GM12878 (cell line): ENCODE results near the gene C16orf92.

Source experiments
- CBX5 ChIP-seq: sonication (generic); IDR thresholded peaks from 2 replicates; pipeline ENCODE4 v1.6.1; 2016; ENCODE audit warnings: low read depth, moderate library complexity, mild to moderate bottlenecking, inconsistent platforms
- CREB1 ChIP-seq: IDR thresholded peaks from 2 replicates; pipeline ENCODE4 v1.6.1; 2012; ENCODE audit warnings: low read depth, mild to moderate bottlenecking, inconsistent platforms
- EP300 ChIP-seq, 2 experiments: fragments of 150-350 bp in 1 of 2; IDR thresholded peaks; 2 replicates each; pipeline ENCODE4 v1.6.1; 2011 to 2012; ENCODE audit warnings: low read depth in 2 of 2, low read length in 2 of 2, borderline replicate concordance in 1 of 2, improper control_type of control experiment in 1 of 2, inconsistent platforms in 1 of 2; ENCODE audit not compliant: control insufficient read depth in 1 of 2
- FOXM1 ChIP-seq: IDR thresholded peaks from 2 replicates; pipeline ENCODE4 v1.6.1; 2012; ENCODE audit warnings: low read depth, mild to moderate bottlenecking, inconsistent platforms, low read length, moderate library complexity
- JUND ChIP-seq: IDR thresholded peaks from 2 replicates; pipeline ENCODE4 v1.6.1; 2012; ENCODE audit warnings: low read depth, mild to moderate bottlenecking, low read length, improper control_type of control experiment, moderate library complexity
- NFYB ChIP-seq: IDR thresholded peaks from 2 replicates; pipeline ENCODE4 v1.6.1; 2011; ENCODE audit warnings: low read depth, mild to moderate bottlenecking, low read length, improper control_type of control experiment, moderate library complexity; ENCODE audit not compliant: insufficient read depth
- SIN3A ChIP-seq: IDR thresholded peaks from 2 replicates; pipeline ENCODE4 v1.6.1; 2012; ENCODE audit warnings: low read depth, low read length, improper control_type of control experiment
- SMAD1 ChIP-seq: fragments of 450-650 bp; IDR thresholded peaks from 2 replicates; pipeline ENCODE4 v1.6.1; 2018; ENCODE audit warnings: mild to moderate bottlenecking, low read depth; ENCODE audit not compliant: partially characterized antibody
- TAF1 ChIP-seq: IDR thresholded peaks from 2 replicates; pipeline ENCODE4 v1.6.1; 2011; ENCODE audit warnings: mild to moderate bottlenecking, low read depth, low read length, borderline replicate concordance
- TF ChIP-seq, protein P1 (sequence below), 3 experiments: IDR thresholded peaks in 2 of 3; conservative IDR thresholded peaks in 1 of 3; 2 replicates each; pipeline ENCODE4 v1.5.1; 2011; ENCODE audit warnings: low read depth in 3 of 3, low read length in 3 of 3, mild to moderate bottlenecking in 3 of 3, control low read depth in 2 of 3, moderate library complexity in 2 of 3, inconsistent platforms in 1 of 3, mixed read lengths in 1 of 3; ENCODE audit not compliant: control insufficient read depth in 2 of 3, insufficient read depth in 1 of 3; ENCODE audit errors: extremely low read depth in 1 of 3
- TF ChIP-seq, protein P2 (sequence below): IDR thresholded peaks from 2 replicates; pipeline ENCODE4 v1.6.1; 2012; ENCODE audit warnings: low read length, inconsistent platforms

DNA sequence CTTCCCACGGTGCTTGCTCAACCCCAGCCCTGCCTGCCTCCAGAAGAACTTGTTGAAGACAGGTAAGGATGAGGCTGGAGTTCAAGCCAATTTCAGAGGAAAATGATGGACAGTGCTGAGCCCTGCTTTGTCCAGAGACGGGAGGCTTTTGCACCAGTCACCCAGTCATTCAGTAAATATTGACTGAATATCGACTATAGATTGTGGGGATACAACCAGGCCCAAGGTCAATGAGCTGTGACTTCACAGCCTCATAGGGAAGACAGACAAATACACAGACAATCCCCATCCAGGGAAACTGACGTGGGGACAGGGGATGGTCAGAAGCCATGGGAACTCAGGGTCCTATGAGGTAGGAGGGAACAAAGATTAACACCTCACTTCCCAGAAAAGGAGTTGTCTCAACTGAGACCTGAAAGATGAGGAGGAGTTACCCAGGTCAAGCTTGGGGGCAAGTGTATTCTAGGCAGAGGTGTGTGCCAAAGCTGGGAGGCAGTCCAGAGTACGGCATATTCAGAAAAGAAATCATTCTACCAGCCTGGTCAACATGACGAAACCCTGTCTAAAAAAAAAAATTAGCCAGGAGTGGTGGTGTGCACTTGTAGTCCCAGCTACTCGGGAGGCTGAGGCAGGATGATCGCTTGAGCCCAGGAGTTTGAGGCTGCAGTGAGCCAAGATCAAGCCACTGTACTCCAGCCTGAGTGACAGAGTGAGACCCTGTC lies 6.3 kb upstream of the C16orf92 start:
- no peak for TF ChIP-seq NFYB
- no peak for TF ChIP-seq SIN3A
- TF ChIP-seq FOXM1 = no peak
- TF ChIP-seq, protein P1, sequence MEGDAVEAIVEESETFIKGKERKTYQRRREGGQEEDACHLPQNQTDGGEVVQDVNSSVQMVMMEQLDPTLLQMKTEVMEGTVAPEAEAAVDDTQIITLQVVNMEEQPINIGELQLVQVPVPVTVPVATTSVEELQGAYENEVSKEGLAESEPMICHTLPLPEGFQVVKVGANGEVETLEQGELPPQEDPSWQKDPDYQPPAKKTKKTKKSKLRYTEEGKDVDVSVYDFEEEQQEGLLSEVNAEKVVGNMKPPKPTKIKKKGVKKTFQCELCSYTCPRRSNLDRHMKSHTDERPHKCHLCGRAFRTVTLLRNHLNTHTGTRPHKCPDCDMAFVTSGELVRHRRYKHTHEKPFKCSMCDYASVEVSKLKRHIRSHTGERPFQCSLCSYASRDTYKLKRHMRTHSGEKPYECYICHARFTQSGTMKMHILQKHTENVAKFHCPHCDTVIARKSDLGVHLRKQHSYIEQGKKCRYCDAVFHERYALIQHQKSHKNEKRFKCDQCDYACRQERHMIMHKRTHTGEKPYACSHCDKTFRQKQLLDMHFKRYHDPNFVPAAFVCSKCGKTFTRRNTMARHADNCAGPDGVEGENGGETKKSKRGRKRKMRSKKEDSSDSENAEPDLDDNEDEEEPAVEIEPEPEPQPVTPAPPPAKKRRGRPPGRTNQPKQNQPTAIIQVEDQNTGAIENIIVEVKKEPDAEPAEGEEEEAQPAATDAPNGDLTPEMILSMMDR (IDR thresholded peaks at IDR 0.05 in 2 of 3, conservative IDR thresholded peaks at IDR 0.05 in 1 of 3; ENCODE audit: control insufficient read depth in 2 of 3, extremely low read depth in 1 of 3, insufficient read depth in 1 of 3, low read depth in 3 of 3, low read length in 3 of 3) = no peak
- no peak for TF ChIP-seq SMAD1
- no peak for TF ChIP-seq JUND
- no peak for TF ChIP-seq CBX5
- no peak for TF ChIP-seq CREB1
- TF ChIP-seq, protein P2, sequence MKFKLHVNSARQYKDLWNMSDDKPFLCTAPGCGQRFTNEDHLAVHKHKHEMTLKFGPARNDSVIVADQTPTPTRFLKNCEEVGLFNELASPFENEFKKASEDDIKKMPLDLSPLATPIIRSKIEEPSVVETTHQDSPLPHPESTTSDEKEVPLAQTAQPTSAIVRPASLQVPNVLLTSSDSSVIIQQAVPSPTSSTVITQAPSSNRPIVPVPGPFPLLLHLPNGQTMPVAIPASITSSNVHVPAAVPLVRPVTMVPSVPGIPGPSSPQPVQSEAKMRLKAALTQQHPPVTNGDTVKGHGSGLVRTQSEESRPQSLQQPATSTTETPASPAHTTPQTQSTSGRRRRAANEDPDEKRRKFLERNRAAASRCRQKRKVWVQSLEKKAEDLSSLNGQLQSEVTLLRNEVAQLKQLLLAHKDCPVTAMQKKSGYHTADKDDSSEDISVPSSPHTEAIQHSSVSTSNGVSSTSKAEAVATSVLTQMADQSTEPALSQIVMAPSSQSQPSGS = no peak
- no peak for TF ChIP-seq EP300 (IDR thresholded peaks at IDR 0.05; ENCODE audit: borderline replicate concordance in 1 of 2, control insufficient read depth in 1 of 2, low read depth in 2 of 2, low read length in 2 of 2)
- TF ChIP-seq TAF1 = no peak
